ENCODE measurements around the gene B3GAT1.

GRCh38 chr11:134460062-134460561 is 48.1 kb upstream of the B3GAT1 start:
- TF ChIP-seq CTCF (IDR thresholded peaks at IDR 0.05; ENCODE audit: borderline replicate concordance, extremely low read depth, low read length, poor library complexity, severe bottlenecking) (no peak), EZH2 (IDR thresholded peaks at IDR 0.05; ENCODE audit: borderline replicate concordance, low read depth, low read length, severe bottlenecking) (no peak)

All from DND-41 (cell line).